MM.1S (cell line): ENCODE results near the gene CAPN10.

Experiments used
- CTCF ChIP-seq: fragments of 300-600 bp; sonication (generic); IDR thresholded peaks from 2 replicates; pipeline ENCODE4 v1.5.1; 2016; ENCODE audit warnings: antibody characterized with exemption, low read length, mixed read lengths
- EZH2 ChIP-seq: fragments of 300-600 bp; sonication (generic); optimal IDR thresholded peaks from 2 replicates; pipeline ENCODE3; 2017; ENCODE audit warnings: low read depth, mild to moderate bottlenecking, antibody characterized with exemption, low read length, mixed read lengths
- EZH2phosphoT487 ChIP-seq: fragments of 300-600 bp; sonication (generic); IDR thresholded peaks from 2 replicates; pipeline ENCODE4 v1.6.1; 2018; ENCODE audit warnings: antibody characterized with exemption, low read length

GRCh38 chr2:240557101-240557751, 29.3 kb upstream of the CAPN10 start:
- TF ChIP-seq EZH2, result no peak
- TF ChIP-seq CTCF, result no peak
- TF ChIP-seq EZH2phosphoT487, result no peak
